SK-N-SH (cell line): Measurements from ENCODE around the gene PLCH1.

Experiments
- CTCF ChIP-seq: fragments of 200-600 bp; sonication (generic); IDR thresholded peaks from 2 replicates; pipeline ENCODE4 v1.6.1; 2017; ENCODE audit warnings: antibody characterized with exemption, mild to moderate bottlenecking, moderate library complexity
- EZH2phosphoT487 ChIP-seq: fragments of 200-600 bp; sonication (generic); IDR thresholded peaks from 2 replicates; pipeline ENCODE4 v1.6.1; 2017; ENCODE audit warnings: low read depth, mixed run types, mild to moderate bottlenecking, antibody characterized with exemption, moderate library complexity, borderline replicate concordance
- MXI1 ChIP-seq: IDR thresholded peaks from 2 replicates; pipeline ENCODE4 v1.6.1; 2012; ENCODE audit warnings: mild to moderate bottlenecking, low read depth, low read length, improper control_type of control experiment
- POLR2AphosphoS5 ChIP-seq: IDR thresholded peaks from 2 replicates; pipeline ENCODE4 v1.6.1; 2012; ENCODE audit warnings: low read depth, low read length
- RXRA ChIP-seq: IDR thresholded peaks from 2 replicates; pipeline ENCODE4 v1.4.0; 2012; ENCODE audit warnings: low read depth, mild to moderate bottlenecking, borderline replicate concordance
- SMC3 ChIP-seq: IDR thresholded peaks from 2 replicates; pipeline ENCODE4 v1.6.1; 2012; ENCODE audit warnings: low read depth, low read length, improper control_type of control experiment
- TEAD4 ChIP-seq: IDR thresholded peaks from 2 replicates; pipeline ENCODE4 v1.4.0; 2012; ENCODE audit warnings: mild to moderate bottlenecking, borderline replicate concordance; ENCODE audit not compliant: insufficient read depth
- TF ChIP-seq, protein P1 (sequence below): IDR thresholded peaks from 2 replicates; pipeline ENCODE4 v1.4.0; 2012; ENCODE audit warnings: low read depth, borderline replicate concordance

DNA sequence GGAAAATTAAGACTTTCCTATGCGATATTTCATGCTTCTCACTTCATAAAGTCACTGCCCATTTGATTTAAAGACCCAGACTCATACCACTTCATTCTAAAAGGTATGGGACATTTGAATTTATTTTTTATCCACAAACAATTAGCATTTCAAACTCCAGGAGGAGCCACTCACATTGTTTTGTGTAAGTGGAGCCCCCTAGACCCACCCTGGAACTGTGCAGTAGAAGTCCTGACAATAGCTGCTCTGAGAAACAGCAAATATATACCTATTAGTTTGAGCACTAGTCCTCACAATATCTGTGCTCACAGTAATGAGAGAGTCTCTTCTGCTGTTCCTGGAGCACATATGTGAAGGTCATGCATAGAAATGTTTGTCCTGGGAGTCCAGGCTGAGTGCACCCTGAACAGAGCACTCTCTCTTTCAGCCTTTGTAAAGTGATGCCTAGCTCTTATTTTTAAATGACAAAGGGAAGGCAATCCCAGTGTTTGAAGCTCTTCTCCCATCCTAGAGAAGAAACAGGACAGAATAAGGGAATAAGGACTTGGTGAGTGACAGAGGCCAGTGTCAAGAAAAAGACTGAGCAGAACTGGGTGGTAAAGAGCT, 323.9 kb downstream of the PLCH1 start:
- no peak for TF ChIP-seq RXRA
- TF ChIP-seq CTCF, result no peak; the same call in 1 of the 2 replicates
- no peak for TF ChIP-seq TEAD4
- no peak for TF ChIP-seq EZH2phosphoT487
- no peak for TF ChIP-seq MXI1
- TF ChIP-seq, protein P1, sequence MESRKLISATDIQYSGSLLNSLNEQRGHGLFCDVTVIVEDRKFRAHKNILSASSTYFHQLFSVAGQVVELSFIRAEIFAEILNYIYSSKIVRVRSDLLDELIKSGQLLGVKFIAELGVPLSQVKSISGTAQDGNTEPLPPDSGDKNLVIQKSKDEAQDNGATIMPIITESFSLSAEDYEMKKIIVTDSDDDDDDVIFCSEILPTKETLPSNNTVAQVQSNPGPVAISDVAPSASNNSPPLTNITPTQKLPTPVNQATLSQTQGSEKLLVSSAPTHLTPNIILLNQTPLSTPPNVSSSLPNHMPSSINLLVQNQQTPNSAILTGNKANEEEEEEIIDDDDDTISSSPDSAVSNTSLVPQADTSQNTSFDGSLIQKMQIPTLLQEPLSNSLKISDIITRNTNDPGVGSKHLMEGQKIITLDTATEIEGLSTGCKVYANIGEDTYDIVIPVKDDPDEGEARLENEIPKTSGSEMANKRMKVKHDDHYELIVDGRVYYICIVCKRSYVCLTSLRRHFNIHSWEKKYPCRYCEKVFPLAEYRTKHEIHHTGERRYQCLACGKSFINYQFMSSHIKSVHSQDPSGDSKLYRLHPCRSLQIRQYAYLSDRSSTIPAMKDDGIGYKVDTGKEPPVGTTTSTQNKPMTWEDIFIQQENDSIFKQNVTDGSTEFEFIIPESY, result no peak
- TF ChIP-seq POLR2AphosphoS5, result no peak
- TF ChIP-seq SMC3, result no peak
